ENCODE results near the gene RAB3B. TPM values are rescaled to one million over a fixed set of nuclear protein-coding genes. Genes with fewer than 3 reads are reported as not detected.
A peak's percentile ranks its signal among the peaks of the same experiment; 100 is the strongest.
"Not testable (repeated sequence)": the region's sequence is repeated elsewhere in the genome, so short reads cannot be mapped to it uniquely, and the experiment has no call there.

Gene RAB3B
- total RNA-seq, 1 donor from 2014 or later: 32.8 TPM

GRCh38 chr1:51973587-51974474 is 16.7 kb downstream of the RAB3B start:
- Mint-ChIP-seq H3K36me3 (ENCODE audit: low read depth) (peaks cover 8% of the 10 kb centered on the region), H3K4me1 (ENCODE audit: low read depth) (peaks cover 19% of the 10 kb centered on the region), H3K9me3 (ENCODE audit: low read depth) (no peaks in the 10 kb centered on the region), H3K4me3 (ENCODE audit: unreplicated experiment) (no peak overlapping the region), H3K27me3 (ENCODE audit: low read depth) (no peaks in the 10 kb centered on the region), H3K27ac (ENCODE audit: unreplicated experiment) (no peak overlapping the region)
- no peak for DNase-seq (ENCODE audit: low spot score)
- no peak for TF ChIP-seq CTCF (IDR thresholded peaks at IDR 0.05)

- Mint-ChIP-seq H3K9me3 (ENCODE audit: low read depth) (no peaks in the 10 kb centered on the region), H3K36me3 (ENCODE audit: low read depth) (peaks cover 5% of the 10 kb centered on the region), H3K27ac (ENCODE audit: unreplicated experiment) (peak overlapping the region; percentile 89), H3K4me3 (ENCODE audit: unreplicated experiment) (no peak overlapping the region), H3K4me1 (ENCODE audit: low read depth) (peaks cover 19% of the 10 kb centered on the region), H3K27me3 (ENCODE audit: low read depth) (no peaks in the 10 kb centered on the region)
- no peak for DNase-seq (ENCODE audit: low spot score)
- no peak for TF ChIP-seq CTCF (IDR thresholded peaks at IDR 0.05)
Measured at GRCh38 chr1:51969038-51969705, 21.3 kb downstream of the RAB3B start.

DNA sequence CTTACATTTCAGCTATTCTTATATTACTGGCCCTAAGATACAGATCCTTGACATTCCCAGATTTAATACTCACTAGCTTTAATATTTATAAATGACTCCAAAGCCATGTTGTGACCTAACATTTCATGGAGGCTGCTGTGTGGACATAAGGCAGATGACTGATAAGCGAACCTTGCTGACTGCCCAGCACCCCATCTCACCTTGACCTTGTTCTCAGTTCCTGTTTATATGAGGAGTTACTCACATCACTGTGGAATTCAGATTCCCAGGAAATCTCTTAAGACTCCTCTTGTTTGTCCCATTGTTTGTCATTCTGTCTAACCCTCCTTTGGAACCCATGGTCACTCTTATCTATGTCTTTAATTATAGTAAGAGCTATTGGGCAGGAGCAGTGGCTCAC is 21.9 kb downstream of the RAB3B start:
- peaks cover 5% of the 10 kb centered on the region for H3K36me3 Mint-ChIP-seq (ENCODE audit: low read depth)
- H3K9me3 Mint-ChIP-seq (ENCODE audit: low read depth): no peaks in the 10 kb centered on the region
- H3K27me3 Mint-ChIP-seq (ENCODE audit: low read depth): no peaks in the 10 kb centered on the region
- no peak for TF ChIP-seq CTCF (IDR thresholded peaks at IDR 0.05)
- no peak overlapping the region for H3K4me3 Mint-ChIP-seq (ENCODE audit: unreplicated experiment)
- H3K27ac Mint-ChIP-seq (ENCODE audit: unreplicated experiment): no peak overlapping the region
- H3K4me1 Mint-ChIP-seq (ENCODE audit: low read depth): peaks cover 19% of the 10 kb centered on the region
- DNase-seq (ENCODE audit: low spot score): no peak

DNA sequence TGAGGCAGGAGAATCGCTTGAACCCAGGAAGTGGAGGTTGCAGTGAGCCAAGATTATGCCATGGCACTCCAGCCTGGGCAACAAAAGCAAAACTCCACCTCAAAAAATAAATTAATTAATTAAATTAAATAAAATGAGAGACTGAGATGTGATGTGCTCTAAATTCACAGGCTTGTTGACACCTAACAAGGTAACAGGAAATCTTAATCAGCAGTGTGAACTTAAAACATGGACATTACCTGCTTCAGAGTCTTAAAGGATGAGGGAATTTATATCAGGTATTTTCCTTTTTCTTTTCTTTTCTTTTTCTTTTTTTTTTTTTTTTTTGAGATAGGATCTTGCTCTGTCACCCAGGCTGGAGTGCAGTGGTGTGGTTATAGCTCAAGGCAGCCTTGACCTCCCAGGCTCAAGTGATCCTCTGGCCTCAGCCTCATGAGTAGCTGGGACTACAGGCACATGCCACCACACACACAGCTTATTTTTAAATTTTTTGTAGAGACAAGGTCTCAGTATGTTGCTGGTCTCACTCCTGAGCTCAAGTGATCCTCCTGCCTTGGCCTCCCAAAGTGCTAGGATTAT is 23.2 kb downstream of the RAB3B start:
- not testable (repeated sequence) for H3K27me3 Mint-ChIP-seq (ENCODE audit: low read depth); H3K36me3 Mint-ChIP-seq (ENCODE audit: low read depth)
- peaks cover 19% of the 10 kb centered on the region for H3K4me1 Mint-ChIP-seq (ENCODE audit: low read depth)

GRCh38 chr1:51966559-51966958 is 23.9 kb downstream of the RAB3B start:
- no peak for TF ChIP-seq CTCF (IDR thresholded peaks at IDR 0.05)
- DNase-seq (ENCODE audit: low spot score): no peak
- H3K36me3 Mint-ChIP-seq (ENCODE audit: low read depth): peaks cover 3% of the 10 kb centered on the region
- H3K27ac Mint-ChIP-seq (ENCODE audit: unreplicated experiment): no peak overlapping the region
- no peaks in the 10 kb centered on the region for H3K9me3 Mint-ChIP-seq (ENCODE audit: low read depth)
- H3K27me3 Mint-ChIP-seq (ENCODE audit: low read depth): no peaks in the 10 kb centered on the region
- no peak overlapping the region for H3K4me3 Mint-ChIP-seq (ENCODE audit: unreplicated experiment)
- peaks cover 19% of the 10 kb centered on the region for H3K4me1 Mint-ChIP-seq (ENCODE audit: low read depth)

More for the DNA sequence above, 23.2 kb downstream of the RAB3B start:
- not testable (repeated sequence) for H3K4me3 Mint-ChIP-seq (ENCODE audit: unreplicated experiment); DNase-seq (ENCODE audit: low spot score); H3K9me3 Mint-ChIP-seq (ENCODE audit: low read depth); H3K27ac Mint-ChIP-seq (ENCODE audit: unreplicated experiment)

Data from chondrocyte (in vitro differentiated cells).